ENCODE results near the gene CFAP54.

DNA sequence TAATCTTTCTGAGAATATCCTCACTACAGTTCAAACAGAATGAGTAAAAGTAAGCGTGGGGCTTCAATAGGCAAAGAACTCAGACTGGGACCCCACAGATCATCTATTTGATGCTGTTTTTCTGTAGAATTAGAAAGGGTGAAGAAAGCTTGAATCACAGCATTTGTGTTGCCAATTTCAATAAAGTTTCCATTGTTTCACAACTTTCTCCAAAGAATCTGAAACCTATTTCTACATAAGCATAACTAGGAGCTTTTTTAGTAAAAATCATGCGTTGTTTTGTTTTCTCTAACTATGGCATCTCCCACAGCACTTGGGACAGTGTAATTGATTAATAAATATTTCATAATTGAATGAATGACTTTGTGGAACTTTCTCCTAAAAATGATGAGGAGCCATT is 401.0 kb downstream of the CFAP54 start:
- TF ChIP-seq, protein P1, sequence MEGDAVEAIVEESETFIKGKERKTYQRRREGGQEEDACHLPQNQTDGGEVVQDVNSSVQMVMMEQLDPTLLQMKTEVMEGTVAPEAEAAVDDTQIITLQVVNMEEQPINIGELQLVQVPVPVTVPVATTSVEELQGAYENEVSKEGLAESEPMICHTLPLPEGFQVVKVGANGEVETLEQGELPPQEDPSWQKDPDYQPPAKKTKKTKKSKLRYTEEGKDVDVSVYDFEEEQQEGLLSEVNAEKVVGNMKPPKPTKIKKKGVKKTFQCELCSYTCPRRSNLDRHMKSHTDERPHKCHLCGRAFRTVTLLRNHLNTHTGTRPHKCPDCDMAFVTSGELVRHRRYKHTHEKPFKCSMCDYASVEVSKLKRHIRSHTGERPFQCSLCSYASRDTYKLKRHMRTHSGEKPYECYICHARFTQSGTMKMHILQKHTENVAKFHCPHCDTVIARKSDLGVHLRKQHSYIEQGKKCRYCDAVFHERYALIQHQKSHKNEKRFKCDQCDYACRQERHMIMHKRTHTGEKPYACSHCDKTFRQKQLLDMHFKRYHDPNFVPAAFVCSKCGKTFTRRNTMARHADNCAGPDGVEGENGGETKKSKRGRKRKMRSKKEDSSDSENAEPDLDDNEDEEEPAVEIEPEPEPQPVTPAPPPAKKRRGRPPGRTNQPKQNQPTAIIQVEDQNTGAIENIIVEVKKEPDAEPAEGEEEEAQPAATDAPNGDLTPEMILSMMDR (IDR thresholded peaks at IDR 0.05), result no peak
- TF ChIP-seq POLR2AphosphoS5 (IDR thresholded peaks at IDR 0.05) (no peak), EP300 (IDR thresholded peaks at IDR 0.05) (no peak), POLR2A (IDR thresholded peaks at IDR 0.05) (no peak)

Data from upper lobe of left lung (tissue), 4 donors.